Activated T-cell treated with anti-CD3 and anti-CD28 coated beads, Interleukin-2, amount 50 U/mL, for 1 hour (primary cell): ENCODE results near the gene ANO1.
A peak's percentile ranks its signal among the peaks of the same experiment; 100 is the strongest.
"Not testable (repeated sequence)": the region's sequence is repeated elsewhere in the genome, so short reads cannot be mapped to it uniquely, and the experiment has no call there.

ENCODE experiments used
- DNase-seq: peaks from one replicate; pipeline ENCODE4 v3.0.0-alpha.2; 2020

ANO1 gene

GRCh38 chr11:70200212-70200844, 122.2 kb downstream of the ANO1 start:
- DNase-seq = no peak

GRCh38 chr11:70201047-70201446, 122.9 kb downstream of the ANO1 start:
- DNase-seq = not testable (repeated sequence)

GRCh38 chr11:70201882-70202861, 124.1 kb downstream of the ANO1 start:
- DNase-seq = no peak

GRCh38 chr11:70202920-70203750, 125.0 kb downstream of the ANO1 start, which contains the start of gene FADD:
Gene FADD, plus strand, starts transcription at chr11:70203296. Its CDS starts 164 bp downstream, at chr11:70203460.
- DNase-seq = peak; percentile 90

- DNase-seq = peak; percentile 76
Measured at GRCh38 chr11:70203751-70204465, 125.8 kb downstream of the ANO1 start.

GRCh38 chr11:70204466-70204799, 126.3 kb downstream of the ANO1 start:
- DNase-seq = no peak

GRCh38 chr11:70205049-70205725, 127.1 kb downstream of the ANO1 start:
- DNase-seq = no peak

- DNase-seq = no peak
Measured at GRCh38 chr11:70205766-70206165, 127.6 kb downstream of the ANO1 start.

- DNase-seq = no peak
Measured at GRCh38 chr11:70206226-70206981, 128.3 kb downstream of the ANO1 start.

- no peak for DNase-seq
Measured at GRCh38 chr11:70206982-70207376, 128.9 kb downstream of the ANO1 start.

GRCh38 chr11:70207531-70208131, 129.5 kb downstream of the ANO1 start:
- no peak for DNase-seq

GRCh38 chr11:70209391-70209912, 131.3 kb downstream of the ANO1 start:
- DNase-seq = no peak

- no peak for DNase-seq
Measured at GRCh38 chr11:70210051-70210501, 132.0 kb downstream of the ANO1 start.

- DNase-seq = no peak
Measured at GRCh38 chr11:70210530-70210929, 132.4 kb downstream of the ANO1 start.

- no peak for DNase-seq
Measured at GRCh38 chr11:70212227-70212811, 134.2 kb downstream of the ANO1 start.

GRCh38 chr11:70217388-70217787, 139.3 kb downstream of the ANO1 start:
- not testable (repeated sequence) for DNase-seq

- not testable (repeated sequence) for DNase-seq
Measured at GRCh38 chr11:70218076-70218475, 140.0 kb downstream of the ANO1 start.

GRCh38 chr11:70220136-70220535, 142.0 kb downstream of the ANO1 start:
- DNase-seq = no peak

- no peak for DNase-seq
Measured at GRCh38 chr11:70220920-70221319, 142.8 kb downstream of the ANO1 start.

- DNase-seq = no peak
Measured at GRCh38 chr11:70225681-70226177, 147.6 kb downstream of the ANO1 start.
